Testis (tissue), 3 donors: ENCODE data around the gene SNTB2. TPM values are rescaled to one million over a fixed set of nuclear protein-coding genes. Genes with fewer than 3 reads are reported as not detected.

Experiments
- DNase-seq: peaks from one replicate; pipeline ENCODE4 v3.0.0-alpha.2; 2019
- H3K27ac ChIP-seq, 2 donors: fragments of 200-600 bp; sonication (generic); one replicate each; pipeline ENCODE4 v1.5.1; 2019
- H3K27me3 ChIP-seq: fragments of 200-600 bp; sonication (generic); one replicate; pipeline ENCODE4 v1.5.1; 2019
- H3K36me3 ChIP-seq: fragments of 200-600 bp; sonication (generic); one replicate; pipeline ENCODE4 v1.5.1; 2017; ENCODE audit warnings: low read depth; ENCODE audit errors: missing control alignments
- H3K4me1 ChIP-seq: fragments of 200-600 bp; sonication (generic); one replicate; pipeline ENCODE4 v1.5.1; 2019
- H3K4me3 ChIP-seq, 2 donors: fragments of 200-600 bp; sonication (generic); one replicate each; pipeline ENCODE4 v1.5.1; 2017 to 2019
- H3K9me3 ChIP-seq: fragments of 200-600 bp; sonication (generic); one replicate; pipeline ENCODE4 v1.5.1; 2017
- CTCF ChIP-seq, 3 experiments: fragments of 450-650 bp in 2 of 3; fragments of 200-600 bp in 1 of 3; sonication (generic) in 1 of 3; IDR thresholded peaks; one replicate each; pipeline ENCODE4 v1.5.1; 2016 to 2019; ENCODE audit warnings: antibody characterized with exemption in 3 of 3, mild to moderate bottlenecking in 2 of 3, moderate library complexity in 1 of 3
- POLR2A ChIP-seq: fragments of 450-650 bp; IDR thresholded peaks from one replicate; pipeline ENCODE4 v1.6.1; 2017; ENCODE audit warnings: antibody characterized with exemption, mild to moderate bottlenecking, moderate library complexity
- WGBS, 2 donors: methylation state at CpG; one replicate each; pipeline ENCODE4 v1.1.5; 2018; 5-methylcytosine and 5-hydroxymethylcytosine counted together
- intact Hi-C: fragments of 100-400 bp; cut with DNase I; formaldehyde crosslinking; loops from one replicate; pipeline ENCODE4 v1.15.1; 2023; ENCODE audit warnings: low total_unique reads
- polyA plus RNA-seq: library from polyadenylated mRNA; stranded (reverse); fragments of 350-450 nt; fragmentation: Illumina TruSeq; extraction: RNeasy Lipid Tissue Mini Kit (QIAGEN cat#74804); gene quantifications from one replicate; pipeline ENCODE4 v1.2.3, GENCODE V29; 2014; ENCODE audit warnings: low read depth, low replicate concordance; ENCODE audit not compliant: insufficient read depth
- total RNA-seq, 2 donors: library from RNA; depleted of rRNA; stranded (reverse); fragments of >200 nt; gene quantifications; one replicate each; pipeline ENCODE4 v1.2.3, GENCODE V29; 2016

Gene SNTB2
- total and polyA plus RNA-seq, 3 donors from 2014 or later: 29.2 to 39.3 (median 35.1) TPM

DNA sequence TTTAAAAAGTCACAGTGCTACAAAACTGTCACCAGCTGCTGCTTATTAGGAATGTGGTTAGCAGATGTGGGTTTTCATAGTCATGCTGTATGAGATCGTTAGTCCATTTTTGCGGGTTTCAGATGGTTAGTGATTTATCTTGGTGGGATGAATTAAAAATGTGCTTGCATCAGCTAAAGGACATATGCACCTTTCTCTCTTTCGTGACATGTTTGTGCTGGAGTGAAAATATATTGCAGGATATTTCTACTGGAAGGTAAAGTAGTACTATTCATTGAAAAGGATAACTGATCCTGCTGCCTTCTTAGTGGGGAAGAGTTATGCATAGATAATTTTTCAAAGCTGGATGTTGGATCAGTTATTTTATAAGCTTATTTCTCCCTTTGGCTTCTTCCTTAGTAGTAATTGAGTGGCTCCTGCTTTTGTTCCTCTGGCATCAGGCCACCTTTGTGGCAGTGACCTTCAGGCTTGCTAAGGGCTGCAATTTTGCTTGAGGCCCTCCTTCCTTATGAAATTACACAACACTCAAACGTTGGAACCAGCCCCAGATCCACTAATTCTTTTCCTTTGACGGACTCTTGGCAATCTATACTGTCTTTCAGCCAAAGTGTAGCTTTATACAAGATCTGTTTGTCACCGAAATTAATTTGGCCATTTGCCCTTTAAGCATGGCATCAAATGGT is 7.5 kb upstream of the SNTB2 start:
- Histone ChIP-seq H3K4me1 (peaks cover 17% of the 10 kb centered on the region), H3K4me3 (no peak overlapping the region), H3K27me3 (no peaks in the 10 kb centered on the region), H3K9me3 (no peaks in the 10 kb centered on the region), H3K36me3 (no peaks in the 10 kb centered on the region), H3K27ac (peak overlapping the region; percentile 68 to 70)
- intact Hi-C loops: no loop called here
- TF ChIP-seq POLR2A (no peak), CTCF (IDR thresholded peaks at IDR 0.05) (no peak)
- DNase-seq: peak; percentile 87
- 17 to 28% methylated on average over 6 of the region's 6 CpGs for WGBS, 2 donors

- no peak overlapping the region for H3K4me3 ChIP-seq
- peak overlapping the region; percentile 68 to 70 for H3K27ac ChIP-seq
- DNase-seq: no peak
- TF ChIP-seq CTCF (IDR thresholded peaks at IDR 0.05) (no peak), POLR2A (no peak)
- peaks cover 17% of the 10 kb centered on the region for H3K4me1 ChIP-seq
- H3K36me3 ChIP-seq: no peaks in the 10 kb centered on the region
- no peaks in the 10 kb centered on the region for H3K9me3 ChIP-seq
- intact Hi-C loops: no loop called here
- H3K27me3 ChIP-seq: no peaks in the 10 kb centered on the region
These were observed 7.0 kb upstream of the SNTB2 start for GRCh38 chr16:69180011-69180338.

GRCh38 chr16:69182730-69183416 is 4.1 kb upstream of the SNTB2 start:
- intact Hi-C loops: no loop called here
- no peak for DNase-seq
- 40 to 56% methylated on average over 10 of the region's 10 CpGs for WGBS, 2 donors

DNA sequence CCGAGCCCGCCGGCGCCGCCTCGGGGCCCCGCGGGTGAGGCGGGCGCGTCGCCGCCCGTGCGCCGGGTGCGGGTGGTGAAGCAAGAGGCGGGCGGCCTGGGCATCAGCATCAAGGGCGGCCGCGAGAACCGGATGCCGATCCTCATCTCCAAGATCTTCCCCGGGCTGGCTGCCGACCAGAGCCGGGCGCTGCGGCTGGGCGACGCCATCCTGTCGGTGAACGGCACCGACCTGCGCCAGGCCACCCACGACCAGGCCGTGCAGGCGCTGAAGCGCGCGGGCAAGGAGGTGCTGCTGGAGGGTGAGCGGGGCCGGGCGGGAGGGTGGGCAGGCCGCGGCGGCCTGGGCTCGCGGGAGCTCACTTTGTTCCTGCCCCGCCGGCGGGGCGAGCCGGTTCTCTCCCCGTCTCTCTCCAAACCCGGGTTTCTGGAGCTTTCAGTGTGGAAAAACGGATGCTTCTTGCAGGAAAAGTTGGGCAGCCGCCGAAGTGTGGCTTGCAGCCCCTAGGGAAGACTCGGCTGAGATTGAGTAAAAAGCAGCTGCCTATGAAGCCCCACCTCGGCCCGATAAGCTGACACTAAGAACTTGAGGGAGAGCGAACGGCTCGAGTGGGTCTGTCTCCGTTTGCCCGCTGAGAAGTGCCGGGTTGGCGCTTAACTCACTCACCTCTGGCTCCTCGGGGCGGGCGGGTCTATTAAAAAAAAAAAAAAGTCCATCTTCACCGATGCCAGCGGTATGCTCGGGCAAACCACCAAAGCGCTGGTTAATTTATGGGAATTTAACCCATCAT is 677 bp downstream of the SNTB2 start:
- intact Hi-C loops: no loop called here
- Histone ChIP-seq H3K4me3 (peak overlapping the region; percentile 63 to 94), H3K27ac (peak overlapping the region; percentile 56 to 86), H3K27me3 (no peaks in the 10 kb centered on the region), H3K4me1 (peaks cover 42% of the 10 kb centered on the region), H3K36me3 (no peaks in the 10 kb centered on the region), H3K9me3 (no peaks in the 10 kb centered on the region)
- WGBS, 2 donors: 0 to 1% methylated on average over 21 to 56 of the region's 76 CpGs
- no peak for TF ChIP-seq POLR2A
- TF ChIP-seq CTCF (IDR thresholded peaks at IDR 0.05): no peak
- DNase-seq: peak; percentile 48

More at GRCh38 chr16:69182730-69183416, 4.1 kb upstream of the SNTB2 start:
- Histone ChIP-seq H3K36me3 (no peaks in the 10 kb centered on the region), H3K4me1 (peaks cover 24% of the 10 kb centered on the region), H3K27ac (no peak overlapping the region), H3K4me3 (no peak overlapping the region), H3K9me3 (no peaks in the 10 kb centered on the region), H3K27me3 (no peaks in the 10 kb centered on the region)
- TF ChIP-seq CTCF (IDR thresholded peaks at IDR 0.05): no peak
- TF ChIP-seq POLR2A: no peak
